Ascending aorta (tissue), 2 donors: ENCODE data around the gene RIPPLY2. TPM values are rescaled to one million over a fixed set of nuclear protein-coding genes. Genes with fewer than 3 reads are reported as not detected.

ENCODE experiments used
- DNase-seq, 2 donors: peaks; one replicate each; pipeline ENCODE4 v3.0.0-alpha.2; 2019; ENCODE audit warnings: low spot score in 2 of 2
- H3K27ac ChIP-seq, 2 donors: fragments of 200-600 bp; sonication (generic); one replicate each; pipeline ENCODE4 v1.5.1; 2016 to 2017; ENCODE audit warnings: mild to moderate bottlenecking in 1 of 2
- H3K27me3 ChIP-seq: fragments of 200-600 bp; sonication (generic); one replicate; pipeline ENCODE4 v1.5.1; 2017
- H3K36me3 ChIP-seq, 2 donors: fragments of 200-600 bp; sonication (generic); one replicate each; pipeline ENCODE4 v1.5.1; 2016
- H3K4me1 ChIP-seq, 2 donors: fragments of 200-600 bp; sonication (generic); one replicate each; pipeline ENCODE4 v1.5.1; 2016 to 2017; ENCODE audit warnings: mild to moderate bottlenecking in 1 of 2
- H3K4me3 ChIP-seq, 2 donors: fragments of 200-600 bp; sonication (generic); one replicate each; pipeline ENCODE4 v1.5.1; 2016 to 2017; ENCODE audit warnings: mild to moderate bottlenecking in 1 of 2
- H3K9me3 ChIP-seq, 2 donors: fragments of 200-600 bp; sonication (generic); one replicate each; pipeline ENCODE4 v1.5.1; 2016
- intact Hi-C: fragments of 100-400 bp; cut with DNase I; formaldehyde crosslinking; loops from one replicate; pipeline ENCODE4 v1.15.1; 2023
- total RNA-seq: library from RNA; depleted of rRNA; stranded (reverse); fragments of >200 nt; gene quantifications from one replicate; pipeline ENCODE4 v1.1.0, GENCODE V29; 2016
- TF ChIP-seq, protein P1 (sequence below), 3 experiments: fragments of 200-600 bp in 2 of 3; fragments of 450-650 bp in 1 of 3; sonication (generic) in 2 of 3; IDR thresholded peaks; one replicate each; pipeline ENCODE4 v1.5.1; 2016 to 2019; ENCODE audit warnings: antibody characterized with exemption in 3 of 3, mild to moderate bottlenecking in 1 of 3, moderate library complexity in 1 of 3

Gene RIPPLY2
- total RNA-seq, 1 donor from 2014 or later, result not detected

DNA sequence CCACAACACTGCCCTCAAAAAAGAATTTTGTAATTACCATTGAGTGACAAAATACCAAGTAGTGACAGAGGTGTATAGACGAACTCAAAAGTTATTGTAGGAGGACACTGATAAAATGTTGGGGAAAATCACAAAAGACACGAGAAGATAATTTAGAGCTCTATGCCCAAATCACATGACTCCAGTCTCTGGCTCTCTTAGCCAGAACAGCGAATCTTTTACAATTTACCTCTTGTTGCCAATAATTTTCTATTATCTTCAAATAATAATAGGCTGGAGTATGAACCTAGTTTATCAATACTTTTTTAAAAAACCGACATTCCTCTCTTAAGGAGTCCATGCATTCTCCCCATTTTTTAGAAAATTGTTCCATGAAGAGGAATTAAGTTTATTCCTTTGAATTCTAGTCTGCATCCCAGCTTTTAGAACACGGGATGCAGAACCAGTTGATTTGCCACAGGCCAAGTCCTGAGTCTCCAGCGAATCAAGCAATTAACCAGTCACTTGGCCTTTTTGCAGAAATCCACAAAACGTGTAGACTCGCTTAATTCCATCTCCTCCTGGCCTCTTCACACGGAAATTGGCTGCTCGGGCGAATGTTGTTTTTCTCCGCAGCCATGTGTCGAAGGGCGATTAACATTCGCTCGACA lies 507 bp upstream of the RIPPLY2 start:
- Histone ChIP-seq H3K36me3 (no peaks in the 10 kb centered on the region), H3K4me1 (no peaks in the 10 kb centered on the region), H3K27ac (no peak overlapping the region), H3K4me3 (peak overlapping the region; percentile 58 to 70), H3K27me3 (no peaks in the 10 kb centered on the region), H3K9me3 (no peaks in the 10 kb centered on the region)
- TF ChIP-seq, protein P1, sequence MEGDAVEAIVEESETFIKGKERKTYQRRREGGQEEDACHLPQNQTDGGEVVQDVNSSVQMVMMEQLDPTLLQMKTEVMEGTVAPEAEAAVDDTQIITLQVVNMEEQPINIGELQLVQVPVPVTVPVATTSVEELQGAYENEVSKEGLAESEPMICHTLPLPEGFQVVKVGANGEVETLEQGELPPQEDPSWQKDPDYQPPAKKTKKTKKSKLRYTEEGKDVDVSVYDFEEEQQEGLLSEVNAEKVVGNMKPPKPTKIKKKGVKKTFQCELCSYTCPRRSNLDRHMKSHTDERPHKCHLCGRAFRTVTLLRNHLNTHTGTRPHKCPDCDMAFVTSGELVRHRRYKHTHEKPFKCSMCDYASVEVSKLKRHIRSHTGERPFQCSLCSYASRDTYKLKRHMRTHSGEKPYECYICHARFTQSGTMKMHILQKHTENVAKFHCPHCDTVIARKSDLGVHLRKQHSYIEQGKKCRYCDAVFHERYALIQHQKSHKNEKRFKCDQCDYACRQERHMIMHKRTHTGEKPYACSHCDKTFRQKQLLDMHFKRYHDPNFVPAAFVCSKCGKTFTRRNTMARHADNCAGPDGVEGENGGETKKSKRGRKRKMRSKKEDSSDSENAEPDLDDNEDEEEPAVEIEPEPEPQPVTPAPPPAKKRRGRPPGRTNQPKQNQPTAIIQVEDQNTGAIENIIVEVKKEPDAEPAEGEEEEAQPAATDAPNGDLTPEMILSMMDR (IDR thresholded peaks at IDR 0.05), result no peak
- no peak for DNase-seq
- intact Hi-C loops, result loop anchor here (10.0 kb wide), 2 partner anchors 562 to 658 kb away; partner anchors contain the start of genes PGM3 and RWDD2A

DNA sequence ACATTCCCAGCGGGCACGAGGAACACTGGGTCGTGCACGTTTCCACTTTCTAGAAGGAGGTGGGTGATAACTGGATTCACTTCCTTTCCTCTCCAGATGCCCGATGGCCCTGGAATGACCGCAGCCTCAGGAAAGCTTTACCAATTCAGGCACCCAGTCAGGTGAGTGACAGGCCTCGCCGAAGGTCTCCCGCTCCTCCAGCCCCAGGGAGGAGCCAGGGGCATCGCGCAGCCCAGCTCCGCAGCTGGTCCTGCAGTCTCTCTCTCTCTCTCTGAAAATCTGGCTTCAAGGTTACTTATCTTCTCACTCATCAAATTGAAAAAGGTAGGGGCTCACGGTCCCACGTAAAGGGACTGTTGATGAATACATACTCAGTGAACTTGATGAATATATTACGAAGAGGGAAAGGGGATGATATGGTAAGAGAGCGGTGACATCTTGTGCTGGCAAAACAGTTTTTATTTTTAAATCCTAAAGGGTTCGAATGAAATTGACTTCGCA lies 891 bp downstream of the RIPPLY2 start:
- no peaks in the 10 kb centered on the region for H3K27me3 ChIP-seq
- peak overlapping the region; percentile 58 to 70 for H3K4me3 ChIP-seq
- no peaks in the 10 kb centered on the region for H3K9me3 ChIP-seq
- TF ChIP-seq, protein P1 (IDR thresholded peaks at IDR 0.05), result no peak
- intact Hi-C loops, result loop anchor here (10.0 kb wide), 2 partner anchors 561 to 659 kb away; partner anchors contain the start of genes PGM3 and RWDD2A
- peaks cover 3 to 4% of the 10 kb centered on the region in 2 donors for H3K4me1 ChIP-seq
- H3K27ac ChIP-seq, result no peak overlapping the region
- no peak for DNase-seq
- H3K36me3 ChIP-seq, result no peaks in the 10 kb centered on the region

- no peaks in the 10 kb centered on the region for H3K27me3 ChIP-seq
- intact Hi-C loops, result loop anchor here (10.0 kb wide), 2 partner anchors 560 to 660 kb away; partner anchors contain the start of genes PGM3 and RWDD2A
- TF ChIP-seq, protein P1 (IDR thresholded peaks at IDR 0.05), result no peak
- no peaks in the 10 kb centered on the region for H3K9me3 ChIP-seq
- H3K27ac ChIP-seq, result no peak overlapping the region
- DNase-seq, result no peak
- no peaks in the 10 kb centered on the region for H3K36me3 ChIP-seq
- H3K4me3 ChIP-seq, result no peak overlapping the region
- peaks cover 4 to 5% of the 10 kb centered on the region in 2 donors for H3K4me1 ChIP-seq
Measured at GRCh38 chr6:83854766-83855165, 1.6 kb downstream of the RIPPLY2 start.

DNA sequence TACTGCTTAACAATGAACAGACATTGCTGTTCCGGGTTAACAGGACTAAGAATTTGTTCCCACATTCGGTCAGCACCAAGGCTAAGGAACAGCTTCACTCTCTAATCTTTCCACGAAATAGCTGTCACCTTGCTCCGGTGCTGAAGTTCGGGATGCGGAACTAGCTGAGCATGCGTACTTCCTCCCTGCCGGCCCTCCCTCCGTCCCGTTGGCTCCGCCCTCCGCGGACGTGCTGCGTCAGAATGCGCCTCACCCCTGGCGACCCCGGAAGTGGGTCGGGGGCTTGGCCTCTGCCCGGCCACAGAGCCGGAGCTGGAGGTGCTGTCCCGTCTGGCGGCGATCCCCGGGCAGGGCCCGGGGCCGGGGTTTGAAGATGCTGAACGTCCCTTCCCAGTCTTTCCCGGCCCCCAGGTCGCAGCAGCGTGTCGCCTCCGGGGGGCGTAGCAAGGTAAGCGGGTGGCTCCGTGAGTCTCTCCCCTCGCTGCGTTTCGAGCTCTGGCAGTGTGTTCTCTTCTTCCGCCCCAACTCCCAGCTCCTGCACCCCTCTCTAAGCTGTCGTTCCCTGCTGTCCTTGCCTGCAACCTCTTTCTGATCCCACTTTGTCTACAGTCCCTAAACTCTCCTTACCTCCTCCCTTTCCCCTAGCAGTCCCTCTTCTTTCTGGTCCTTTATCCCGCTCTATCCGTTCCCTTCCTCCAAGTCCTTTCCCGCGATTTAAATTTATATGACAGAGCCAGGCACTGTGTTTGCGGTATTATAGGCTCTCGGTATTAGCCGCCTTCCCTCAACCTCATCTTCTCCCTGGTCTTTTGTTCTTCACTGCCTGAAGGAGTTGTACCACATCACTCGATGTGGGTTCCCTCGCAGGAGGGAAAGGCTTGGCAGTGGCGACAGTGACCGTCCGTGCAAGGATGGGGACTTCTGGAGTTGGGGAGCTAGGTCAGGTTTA lies 6.5 kb downstream of the RIPPLY2 start, which contains the start of gene CYB5R4:
Gene CYB5R4, plus strand, starts transcription at position 280 of the 949 bp plus-strand sequence. Its CDS starts 94 bp downstream, at position 374.
- intact Hi-C loops, result loop anchor here (10.0 kb wide), 2 partner anchors 555 to 665 kb away; partner anchors contain the start of genes PGM3 and RWDD2A
- Histone ChIP-seq H3K4me3 (peak within 1 kb of the TSS; percentile 77 to 83), H3K36me3 (peaks cover 0 to 6% of the 10 kb centered on the region in 2 donors), H3K4me1 (peaks cover 4 to 15% of the 10 kb centered on the region in 2 donors), H3K27me3 (no peaks in the 10 kb centered on the region), H3K27ac (peak within 1 kb of the TSS; percentile 84 to 85), H3K9me3 (no peaks in the 10 kb centered on the region)
- TF ChIP-seq, protein P1 (IDR thresholded peaks at IDR 0.05), result peak; percentile 40 to 63 (median 49)
- peak; percentile 71 to 97 for DNase-seq

DNA sequence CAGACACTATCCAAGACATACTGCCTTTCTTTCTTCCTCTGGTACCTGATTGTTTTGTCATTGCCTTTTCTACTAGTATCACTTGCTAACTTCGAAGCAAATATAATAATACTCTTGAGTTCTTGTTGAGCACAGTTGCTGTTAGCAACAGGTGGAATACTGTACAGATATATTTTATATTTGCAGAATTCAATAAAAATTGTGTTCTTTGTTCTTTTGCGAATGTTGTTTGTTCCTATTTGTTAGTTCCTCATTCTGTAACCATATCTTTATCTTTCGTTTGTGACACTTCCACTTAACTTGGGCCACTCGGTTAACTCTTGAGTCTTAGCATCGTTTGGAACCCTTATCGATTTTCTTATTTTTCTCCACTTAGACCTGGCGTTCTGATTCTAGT lies 7.2 kb downstream of the RIPPLY2 start:
- intact Hi-C loops, result no loop called here
- Histone ChIP-seq H3K36me3 (peaks cover 2 to 13% of the 10 kb centered on the region in 2 donors), H3K9me3 (no peaks in the 10 kb centered on the region), H3K27me3 (no peaks in the 10 kb centered on the region), H3K27ac (peak overlapping the region; percentile 84 to 85), H3K4me1 (peaks cover 4 to 15% of the 10 kb centered on the region in 2 donors), H3K4me3 (peak overlapping the region; percentile 77 to 83)
- TF ChIP-seq, protein P1 (IDR thresholded peaks at IDR 0.05), result no peak
- no peak for DNase-seq
